GM18870 (cell line): ENCODE measurements around the gene ATP11A.

ENCODE experiments used
- ATAC-seq: cut with Tn5 transposase; IDR thresholded peaks from one replicate; pipeline ENCODE4 v1.9.1; 2021; ENCODE audit warnings: moderate library complexity; ENCODE audit not compliant: unreplicated experiment

Gene ATP11A

DNA sequence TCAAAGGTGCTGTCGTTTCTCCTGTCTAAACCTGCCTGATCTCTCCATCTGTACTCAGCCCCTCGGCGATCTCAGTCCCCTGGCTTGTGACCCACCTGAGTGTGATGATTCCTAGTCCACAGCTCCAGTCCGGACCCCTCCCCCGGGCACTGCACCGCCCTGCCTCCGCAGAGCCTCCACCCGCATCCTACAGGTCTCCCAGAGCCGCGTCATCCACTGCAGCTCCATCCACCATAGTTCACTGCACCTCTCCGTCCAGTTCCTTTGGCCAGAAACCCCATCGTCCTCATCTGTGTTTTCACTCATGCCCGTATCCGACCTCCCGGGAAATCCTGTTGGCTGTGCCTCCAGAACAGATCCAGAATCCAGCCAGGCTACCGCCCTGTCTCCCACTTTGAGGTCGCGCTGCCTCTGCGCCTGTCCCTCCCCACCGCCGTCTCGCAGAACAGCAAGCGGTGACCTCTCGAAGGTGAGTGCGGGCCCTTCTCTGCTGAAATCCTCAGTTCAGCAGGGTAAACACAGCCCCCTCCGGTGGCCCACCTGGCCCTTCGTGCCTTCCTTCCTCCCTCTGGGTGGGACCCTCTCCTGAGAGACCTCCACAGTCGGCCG, 227.3 kb downstream of the ATP11A start:
- no peak for ATAC-seq

DNA sequence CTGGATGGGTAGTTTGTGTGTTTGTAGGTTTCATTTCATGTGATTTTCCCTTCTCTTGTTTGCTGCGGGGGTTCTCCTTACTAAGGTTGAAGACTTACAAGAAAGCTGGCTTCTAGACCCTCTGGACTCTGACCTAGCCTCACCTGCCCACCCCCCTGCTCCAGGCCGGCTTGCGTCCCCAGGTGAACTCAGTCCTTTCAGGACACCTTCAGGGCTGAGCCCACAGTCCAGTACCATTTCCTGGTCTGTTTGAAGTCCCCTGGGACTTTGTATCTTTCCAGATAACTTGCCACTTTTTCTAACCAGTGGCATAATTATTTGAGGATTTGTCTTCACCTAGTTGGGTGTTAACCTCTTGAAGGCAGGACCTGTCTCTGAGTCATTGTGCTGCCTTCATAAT, 227.9 kb downstream of the ATP11A start:
- no peak for ATAC-seq

DNA sequence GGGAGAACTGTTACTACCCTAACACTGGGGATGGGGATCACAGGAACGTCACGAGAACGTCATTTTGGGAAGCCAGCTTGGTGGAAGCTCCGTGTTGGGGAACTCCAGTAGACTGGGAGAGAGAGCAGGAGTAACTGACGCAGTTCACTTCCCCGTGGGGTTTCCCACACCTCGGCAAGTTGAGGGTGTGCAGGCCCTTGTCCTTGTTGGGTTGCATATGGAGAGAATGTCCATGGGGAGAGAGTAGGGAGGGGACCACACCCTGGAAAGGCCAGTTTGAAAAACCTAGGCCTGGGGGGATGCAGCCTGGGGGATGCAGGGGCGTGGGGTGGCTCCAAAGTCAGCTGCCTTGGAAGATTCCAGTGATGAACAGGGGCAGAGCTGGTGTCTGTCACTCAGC, 228.4 kb downstream of the ATP11A start:
- ATAC-seq = no peak

DNA sequence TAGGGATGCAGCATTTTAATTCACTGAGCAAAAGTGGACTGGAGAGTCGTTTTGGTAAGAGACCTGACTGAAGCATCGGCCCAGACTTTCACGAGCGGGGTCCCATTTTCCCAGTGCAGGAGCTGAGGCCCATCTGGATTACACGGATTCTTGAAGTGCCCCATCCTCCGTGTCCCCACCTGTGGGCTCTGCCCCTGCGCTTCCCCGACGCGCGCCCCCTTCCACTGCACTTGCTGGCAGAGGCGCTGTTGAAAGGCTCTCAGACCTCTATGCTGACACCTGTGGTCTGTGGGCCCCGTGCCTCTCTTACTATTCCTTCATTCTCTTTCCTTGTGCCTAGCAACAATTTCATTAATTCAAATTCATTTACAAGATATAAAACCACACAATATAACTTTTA, 228.9 kb downstream of the ATP11A start:
- no peak for ATAC-seq

DNA sequence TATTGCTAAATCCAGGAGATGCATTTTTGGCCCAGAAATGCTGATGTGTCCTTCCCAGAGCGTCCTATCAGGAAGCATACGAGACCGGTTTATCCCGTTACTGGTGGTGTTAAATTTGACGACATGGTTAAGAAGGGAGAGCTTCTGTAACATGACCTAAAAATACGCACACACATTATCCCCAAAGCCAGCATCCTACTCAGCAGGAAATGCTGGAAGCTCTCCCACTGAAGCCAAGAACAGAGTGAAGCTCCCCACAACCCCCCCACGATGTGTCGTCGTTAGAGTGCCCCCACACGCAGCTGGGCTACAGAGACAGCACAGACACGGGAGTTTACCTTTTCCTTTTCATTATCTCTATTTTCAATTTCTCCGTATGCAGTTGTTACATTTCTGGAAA, 234.1 kb downstream of the ATP11A start:
- no peak for ATAC-seq

DNA sequence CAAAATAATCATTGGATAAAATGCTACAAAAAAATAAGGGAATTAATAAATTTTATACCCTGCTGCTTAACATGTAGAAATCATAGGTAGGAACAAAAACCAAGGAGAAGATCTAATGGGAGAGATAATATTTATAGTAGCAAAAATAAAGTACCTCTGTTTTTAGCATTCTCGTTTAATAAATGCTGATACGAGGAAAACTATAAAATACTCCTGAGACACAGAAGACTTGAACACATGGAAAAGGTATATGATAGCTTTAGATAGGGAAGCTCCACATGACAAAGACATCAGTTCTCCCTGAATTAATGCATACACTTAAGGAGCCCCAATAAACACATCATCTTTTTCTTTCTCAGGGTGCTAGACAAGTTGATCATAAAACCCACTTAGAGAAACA, 234.5 kb downstream of the ATP11A start:
- no peak for ATAC-seq

DNA sequence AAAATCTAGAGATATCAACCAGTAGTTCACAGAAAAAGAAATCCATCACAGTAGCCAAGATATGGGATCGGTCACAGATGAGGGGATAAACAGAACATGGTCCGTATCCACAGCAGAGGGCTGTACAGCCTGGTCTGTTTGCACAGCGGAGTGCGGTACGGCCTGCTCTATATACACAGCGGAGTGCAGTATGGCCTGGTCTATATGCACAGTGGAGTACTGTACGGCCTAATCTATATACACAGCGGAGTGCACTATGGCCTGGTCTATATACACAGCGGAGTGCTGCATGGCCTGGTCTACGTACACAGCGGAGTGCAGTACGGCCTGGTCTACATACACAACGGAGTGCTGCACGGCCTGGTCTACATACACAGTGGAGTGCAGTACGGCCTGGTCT, 236.2 kb downstream of the ATP11A start:
- ATAC-seq = no peak

DNA sequence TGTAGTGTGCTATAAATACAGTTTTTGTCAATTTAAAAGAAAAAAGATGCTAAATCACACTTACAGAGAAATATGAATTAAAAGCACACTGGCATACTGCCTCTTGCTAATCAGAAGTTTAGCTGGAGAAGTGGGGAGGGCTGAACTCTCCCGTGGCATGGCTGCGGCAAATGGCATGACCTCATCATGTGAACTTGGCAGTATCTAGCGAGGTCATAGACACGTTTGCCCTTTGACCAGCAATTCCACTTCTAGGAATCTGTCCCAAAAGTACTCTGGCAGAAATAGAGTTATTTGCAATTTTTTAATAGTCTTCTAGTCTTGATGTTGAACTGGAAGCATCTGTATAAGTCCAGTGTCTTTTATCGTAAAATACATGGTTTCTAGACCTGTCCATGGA, 237.2 kb downstream of the ATP11A start:
- no peak for ATAC-seq

DNA sequence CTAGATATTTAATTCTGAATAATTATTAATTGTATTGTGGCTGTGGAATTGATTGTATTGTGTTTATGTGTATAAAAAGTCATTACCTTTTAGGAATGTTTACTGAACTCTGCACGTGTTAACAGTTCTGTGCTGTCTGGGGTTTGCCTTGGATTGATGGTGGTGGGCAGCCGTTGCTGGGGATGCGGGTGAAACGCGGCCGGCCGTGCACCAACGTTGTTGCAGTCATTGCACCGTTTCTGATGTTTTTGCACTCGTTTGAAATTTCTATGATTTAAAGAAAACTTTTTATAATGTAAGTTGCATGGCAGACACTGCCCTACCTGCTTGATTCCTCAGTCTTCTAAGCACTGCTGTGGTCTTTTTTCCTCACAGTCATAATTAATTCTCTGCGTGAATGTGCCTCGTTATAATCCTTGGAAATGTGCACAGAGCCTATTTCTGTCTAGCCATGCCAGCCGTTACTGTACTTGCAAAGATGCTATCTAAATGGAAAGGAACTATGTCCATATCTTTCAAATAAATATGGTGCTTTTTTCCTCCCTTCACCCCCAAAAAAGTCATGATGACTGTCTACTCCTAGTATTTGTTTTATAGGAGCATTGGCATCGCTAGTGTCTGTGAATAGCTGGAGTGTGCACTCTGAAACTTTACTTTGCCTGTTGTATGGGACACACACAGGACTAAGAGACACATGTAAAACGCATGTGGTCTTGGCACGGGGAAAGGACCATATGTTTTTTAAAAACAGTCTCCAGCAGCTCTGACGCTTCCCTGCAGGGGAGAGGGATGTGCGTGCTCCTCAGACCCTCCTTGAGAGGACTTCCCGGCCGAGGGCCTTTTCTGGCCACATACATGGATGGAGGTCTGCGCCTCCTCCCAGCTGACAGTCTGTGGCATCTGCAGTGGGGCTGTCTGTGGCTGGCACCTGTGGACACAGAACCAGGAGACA, 238.5 kb downstream of the ATP11A start:
- ATAC-seq = no peak

DNA sequence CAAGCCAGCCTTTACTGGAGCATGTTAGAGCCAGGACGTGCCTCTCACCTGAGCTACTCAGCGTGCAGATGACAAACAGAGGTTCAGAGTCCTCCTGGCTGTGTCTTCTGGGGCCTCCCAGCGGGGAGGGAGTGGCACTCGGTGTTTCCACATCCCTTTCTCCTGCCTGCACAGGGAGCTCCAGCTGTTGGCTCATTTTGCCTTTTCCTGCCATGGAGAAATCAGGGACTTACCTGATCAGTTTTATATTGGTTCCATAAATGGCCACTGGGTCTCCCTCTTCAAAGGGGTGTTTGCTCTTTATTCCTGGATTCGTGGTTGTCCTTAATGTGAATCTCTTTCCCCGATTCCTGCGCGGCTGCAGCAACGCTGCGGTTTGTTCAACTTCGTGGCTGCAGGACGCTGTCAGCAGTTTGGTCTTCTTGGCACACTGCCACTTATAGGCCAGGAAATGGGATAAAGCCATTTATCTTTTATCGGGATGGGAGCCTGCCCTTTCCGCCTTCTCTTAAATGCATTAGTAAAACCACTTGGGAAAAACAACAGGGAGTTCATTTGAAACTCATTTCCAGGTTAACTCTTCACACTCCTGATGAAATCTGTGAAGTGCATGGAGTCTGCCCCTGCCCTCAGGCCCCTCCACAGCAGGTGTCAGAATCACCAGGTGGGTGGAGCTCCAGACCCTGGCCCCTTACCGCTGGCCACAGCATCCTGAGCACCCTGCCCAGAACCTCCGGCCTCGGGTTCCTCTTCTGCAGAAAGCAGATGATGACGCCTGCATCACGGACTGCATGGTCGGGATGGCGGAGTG, 239.3 kb downstream of the ATP11A start:
- ATAC-seq = no peak

DNA sequence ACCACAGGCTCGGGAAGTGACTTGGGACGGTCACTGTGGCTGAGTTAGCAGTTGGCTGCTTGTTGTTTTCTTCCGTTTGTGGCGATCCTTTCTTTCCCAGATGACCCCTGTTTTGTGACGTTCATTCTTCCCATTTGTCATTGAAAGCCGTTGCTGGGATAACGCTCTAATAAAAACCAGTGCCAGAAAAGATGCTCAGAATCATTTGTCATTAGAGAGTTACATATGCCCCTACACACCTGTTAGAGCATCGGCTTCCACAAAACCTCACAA, 239.9 kb downstream of the ATP11A start:
- no peak for ATAC-seq

DNA sequence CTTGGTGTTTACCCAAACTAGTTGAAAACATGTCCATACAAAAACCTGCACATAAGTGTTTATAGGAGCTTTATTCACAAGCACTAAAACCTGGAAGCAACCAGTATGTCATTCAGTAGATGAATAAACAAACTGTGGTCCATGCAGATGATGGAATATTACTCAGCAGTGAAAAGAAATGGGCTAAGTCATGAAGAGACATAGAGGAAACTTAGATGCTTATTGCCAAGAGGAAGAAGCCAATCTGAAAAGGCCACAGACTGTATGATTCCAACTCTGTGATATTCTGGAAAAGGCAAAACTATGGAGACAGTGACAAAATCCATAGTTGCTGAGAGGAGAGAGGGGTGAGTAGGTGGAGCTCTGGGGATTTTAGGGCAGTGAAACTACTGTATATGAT, 240.4 kb downstream of the ATP11A start:
- no peak for ATAC-seq

DNA sequence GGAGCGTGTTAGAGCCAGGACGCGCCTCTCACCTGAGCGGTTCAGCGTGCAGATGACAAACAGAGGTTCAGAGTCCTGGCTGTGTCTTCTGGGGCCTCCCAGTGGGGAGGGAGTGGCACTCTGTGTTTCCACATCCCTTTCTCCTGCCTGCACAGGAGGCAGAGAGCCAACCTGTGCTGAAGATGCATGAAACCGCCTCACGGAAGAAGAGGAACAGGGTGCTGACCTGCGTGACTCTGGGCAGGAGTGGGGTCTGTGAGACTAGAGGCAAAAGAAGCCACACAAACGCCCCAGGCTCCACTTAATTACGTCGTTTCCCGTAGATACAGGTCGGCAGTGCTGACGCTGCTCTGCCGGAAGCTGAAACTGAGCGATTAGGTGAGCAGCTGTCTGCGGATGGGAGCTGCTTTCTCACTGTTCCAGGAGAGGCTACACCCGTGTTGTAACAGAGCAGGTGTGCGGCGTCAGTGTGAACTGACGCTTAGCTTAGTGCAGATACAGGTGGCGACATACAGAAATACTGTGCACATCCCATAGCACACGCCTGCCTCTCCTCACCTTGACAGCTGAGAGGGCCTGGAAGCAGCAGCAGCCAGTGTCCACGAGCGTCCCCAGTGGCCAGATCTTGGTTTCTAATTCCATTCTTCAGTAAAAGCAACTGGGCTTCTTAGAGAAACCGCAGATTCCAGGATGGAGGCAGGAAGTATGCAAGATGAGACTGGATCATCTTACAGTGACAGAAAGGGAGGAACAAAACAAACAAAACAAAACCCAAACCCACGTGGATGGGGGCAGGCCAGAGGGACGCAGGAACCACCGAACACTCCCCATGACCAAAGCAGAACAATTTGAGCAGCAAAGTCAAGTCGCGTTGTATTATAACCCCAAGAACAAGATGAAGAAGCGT, 241.4 kb downstream of the ATP11A start:
- ATAC-seq = no peak

DNA sequence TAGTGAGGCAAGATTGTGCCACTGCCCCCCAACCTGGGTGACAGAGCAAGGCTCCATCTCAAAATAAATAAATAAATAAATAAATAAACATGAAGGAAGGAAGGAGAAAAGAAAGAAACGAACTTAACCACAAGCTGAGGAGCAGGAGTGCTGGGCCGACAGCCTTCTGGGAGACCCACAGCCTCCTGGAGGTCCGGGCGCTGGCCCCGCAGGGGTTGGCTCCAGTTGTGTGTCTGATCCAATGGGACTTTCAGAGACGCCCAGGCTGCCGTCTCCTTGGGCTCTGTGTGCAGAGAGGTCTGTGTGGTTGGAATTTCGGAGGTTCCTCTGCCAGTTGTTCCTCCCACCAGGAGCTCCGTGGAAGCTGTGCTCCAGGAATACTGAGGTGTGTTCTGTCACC, 243.1 kb downstream of the ATP11A start:
- ATAC-seq = no peak

DNA sequence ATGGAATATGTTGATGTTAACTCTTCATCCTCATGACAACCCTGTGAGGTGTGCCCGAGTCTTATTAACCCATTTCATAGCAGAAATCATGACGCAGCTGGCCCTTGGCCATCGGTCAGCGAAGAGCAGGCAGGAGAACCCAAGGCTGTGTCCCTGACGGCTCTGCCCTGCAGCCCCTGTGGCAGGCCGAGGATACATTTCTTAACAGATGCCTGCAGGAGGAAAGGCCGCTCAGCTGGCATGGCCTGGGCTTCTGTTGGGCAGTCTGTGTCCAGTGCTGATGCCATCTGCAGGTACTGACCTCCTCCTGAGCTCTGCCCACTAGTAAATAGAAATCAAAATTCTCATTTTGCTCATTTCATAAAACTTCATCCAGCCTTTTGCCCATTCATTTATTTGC, 243.8 kb downstream of the ATP11A start:
- ATAC-seq = no peak

DNA sequence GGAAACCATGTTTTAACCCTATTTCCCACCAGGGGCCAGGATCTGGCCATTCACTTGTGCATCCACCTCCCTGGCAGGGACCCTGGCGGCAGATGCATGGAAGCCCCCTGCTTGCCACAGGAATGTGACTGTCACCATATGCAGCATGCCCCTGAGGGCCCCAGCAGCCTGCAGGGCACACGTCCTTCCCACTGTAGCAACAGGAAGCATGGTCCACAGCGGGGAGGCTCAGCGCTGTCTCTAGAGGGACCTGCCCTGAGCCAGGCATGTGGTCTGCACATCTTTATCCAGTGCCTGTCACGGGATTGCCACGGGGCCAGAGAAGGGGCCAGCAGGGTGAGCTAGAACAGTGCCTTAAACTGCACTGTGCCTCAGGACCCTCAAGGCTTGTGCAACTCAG, 244.2 kb downstream of the ATP11A start:
- no peak for ATAC-seq
